A204.1 (cell line): ENCODE measurements around the gene FOSL2.
"Not testable (repeated sequence)": the region's sequence is repeated elsewhere in the genome, so short reads cannot be mapped to it uniquely, and the experiment has no call there.

Experiments
- FAIRE-seq: peaks from 2 replicates; lab custom pipeline; 2012; peaks lifted over from hg19 to GRCh38; lab: Jason Lieb, UNC

The FOSL2 gene

DNA sequence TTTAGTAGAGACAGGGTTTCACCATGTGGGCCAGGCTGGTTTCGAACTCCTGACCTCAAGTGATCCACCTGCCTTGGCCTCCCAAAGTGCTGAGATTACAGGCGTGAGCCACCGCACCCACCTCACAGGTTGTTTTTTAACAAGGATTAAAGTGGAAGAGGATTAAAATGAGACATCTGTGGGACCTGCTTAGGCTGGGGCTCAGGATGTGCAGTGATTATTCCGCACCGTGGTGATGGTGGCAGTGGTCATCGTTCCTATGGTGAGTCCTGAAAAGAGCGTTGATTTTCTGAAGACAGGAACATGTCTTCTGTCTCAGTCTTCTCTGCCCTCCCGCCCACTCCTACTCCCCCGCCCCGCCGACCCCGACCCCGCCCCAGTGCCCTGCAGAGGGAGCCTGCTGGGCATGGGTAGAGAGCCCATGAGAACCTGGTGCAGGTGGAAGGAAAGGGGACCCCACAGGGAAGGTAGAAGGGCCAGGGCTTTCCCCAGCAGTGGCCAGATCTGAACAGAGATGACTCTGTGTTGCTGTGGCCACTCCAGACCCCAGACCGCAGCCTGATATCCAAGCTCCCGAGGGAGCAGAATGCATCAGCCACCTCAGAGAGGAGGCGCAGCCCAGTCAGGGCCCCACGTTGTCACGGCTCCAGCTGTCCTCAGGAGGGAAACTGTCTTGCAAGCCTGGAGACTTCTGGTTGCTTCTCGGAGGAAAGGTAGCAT lies 34.5 kb upstream of the FOSL2 start:
- FAIRE-seq = no peak

DNA sequence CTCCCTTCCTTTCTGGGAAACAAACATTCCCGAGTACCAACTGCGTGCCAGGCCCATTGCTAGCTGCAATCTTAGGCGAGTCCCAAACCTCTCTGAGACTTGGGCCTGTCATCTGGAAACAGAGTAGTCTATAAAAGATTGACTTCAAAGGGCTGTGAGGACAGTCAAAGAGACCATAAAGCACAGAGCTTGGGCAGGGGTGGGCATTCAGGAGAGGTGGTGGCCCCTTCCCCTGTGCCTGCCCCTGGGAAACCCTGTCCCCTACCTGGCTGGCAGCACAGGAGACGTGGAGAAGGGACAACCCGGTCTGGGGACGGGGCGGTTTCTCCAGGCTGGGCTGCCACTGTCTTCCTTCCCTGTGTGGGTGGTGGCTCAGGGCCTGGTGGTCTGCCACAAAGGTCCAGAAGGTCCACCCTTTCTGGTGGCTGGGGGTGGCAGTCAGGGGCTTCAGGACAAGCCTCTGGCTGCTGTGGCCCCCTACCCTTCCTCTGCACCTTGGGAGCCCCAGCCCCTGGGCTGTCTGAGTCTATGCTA lies 33.9 kb upstream of the FOSL2 start:
- FAIRE-seq = no peak

DNA sequence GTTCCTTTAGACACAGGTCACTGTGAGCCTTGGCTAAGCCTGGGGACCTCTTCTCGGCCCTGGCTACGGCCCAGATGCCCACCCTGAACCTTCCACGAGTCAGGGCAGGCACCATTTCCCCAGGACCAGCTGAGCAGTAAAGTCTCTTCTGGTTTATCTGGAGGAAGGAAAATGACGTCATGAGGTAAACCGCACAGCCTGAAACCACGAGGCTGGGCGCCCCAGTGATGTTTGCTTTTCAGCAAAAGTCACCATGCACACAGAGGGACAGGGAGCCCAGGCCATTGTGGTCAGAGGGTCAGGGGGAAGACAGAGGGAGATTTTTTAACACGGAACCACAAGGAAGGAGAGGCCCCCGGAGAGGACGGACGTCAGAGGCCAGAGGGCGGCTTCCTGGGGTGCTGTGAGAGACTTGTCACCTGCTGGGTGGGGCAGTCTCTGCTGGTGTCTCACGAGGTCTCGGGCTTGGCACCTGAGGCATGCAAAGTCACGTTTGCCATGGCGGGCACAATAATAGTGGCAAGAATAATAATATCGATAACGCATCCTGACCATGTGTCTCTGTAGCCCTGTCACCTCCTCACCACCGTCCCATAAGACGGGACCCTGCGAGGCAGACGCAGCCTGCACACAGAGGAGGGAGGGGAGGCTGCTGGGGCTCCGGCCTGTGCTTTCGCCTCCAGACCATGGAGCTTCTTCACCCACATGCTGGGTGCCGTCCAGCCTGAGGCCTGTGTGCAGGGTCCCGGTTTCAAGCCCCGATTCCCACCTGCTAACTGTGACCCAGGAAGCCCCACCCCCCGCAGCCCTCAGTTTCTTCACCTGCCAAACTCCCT lies 33.2 kb upstream of the FOSL2 start:
- FAIRE-seq = no peak

DNA sequence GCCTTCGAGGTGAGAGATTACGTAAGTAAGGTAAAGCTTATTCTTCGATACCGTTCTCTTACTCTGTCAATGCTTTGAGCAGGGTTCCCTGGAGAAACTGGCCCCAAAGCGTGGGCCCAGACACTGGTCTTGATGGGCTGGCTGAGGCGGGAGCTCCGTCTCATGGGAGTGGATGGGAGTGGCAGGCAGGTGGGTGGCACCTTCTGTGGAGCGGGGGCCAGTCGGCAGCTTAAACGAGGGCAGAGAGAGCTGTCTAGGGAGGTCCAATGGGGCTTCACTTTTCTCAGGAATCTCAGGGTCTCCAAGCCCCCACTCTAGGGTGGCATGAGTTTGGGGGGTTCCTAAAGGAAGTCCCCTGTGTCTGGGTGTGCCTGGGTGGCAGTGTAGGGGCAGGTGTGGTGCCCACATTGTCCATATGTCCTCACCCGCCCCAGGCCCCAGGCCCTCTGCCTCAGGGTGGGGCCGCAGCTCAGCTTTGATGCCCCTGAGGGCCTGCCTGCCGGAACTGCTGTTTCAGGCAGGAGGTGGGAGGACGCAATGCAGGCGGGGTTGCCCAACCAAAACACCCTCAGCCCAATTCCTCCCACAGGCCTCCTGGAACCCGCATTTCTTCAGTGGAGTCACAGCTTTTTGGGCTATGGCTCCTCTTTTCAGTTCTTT lies 32.5 kb upstream of the FOSL2 start:
- no peak for FAIRE-seq

DNA sequence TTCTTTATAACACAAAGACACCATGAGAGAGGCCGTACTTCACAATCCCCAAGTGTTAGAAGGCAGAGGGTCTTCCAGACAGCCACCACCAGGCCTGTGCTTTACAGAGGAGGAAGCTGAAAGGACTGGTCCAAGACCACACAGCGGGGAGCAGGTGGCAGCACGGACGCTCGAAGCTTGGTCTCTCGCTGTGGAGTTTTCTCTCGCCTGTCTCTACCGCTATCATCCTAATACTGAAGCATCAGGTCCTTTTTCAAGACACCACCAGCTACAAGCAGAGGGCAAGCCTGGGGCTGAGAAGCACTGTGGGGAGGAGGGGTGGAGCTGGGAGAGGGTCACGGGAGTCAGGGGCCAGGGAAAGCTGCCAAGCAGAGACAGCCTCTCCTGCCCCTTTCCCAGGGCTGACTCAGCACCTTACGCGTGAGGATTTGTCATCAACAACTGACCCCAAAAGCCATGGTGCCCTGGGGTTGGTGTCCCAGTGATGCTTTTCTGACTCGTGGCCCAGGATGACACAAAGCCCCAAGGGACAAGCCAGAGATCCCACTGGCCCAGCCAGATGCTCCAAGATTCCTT lies 31.9 kb upstream of the FOSL2 start:
- FAIRE-seq = no peak

DNA sequence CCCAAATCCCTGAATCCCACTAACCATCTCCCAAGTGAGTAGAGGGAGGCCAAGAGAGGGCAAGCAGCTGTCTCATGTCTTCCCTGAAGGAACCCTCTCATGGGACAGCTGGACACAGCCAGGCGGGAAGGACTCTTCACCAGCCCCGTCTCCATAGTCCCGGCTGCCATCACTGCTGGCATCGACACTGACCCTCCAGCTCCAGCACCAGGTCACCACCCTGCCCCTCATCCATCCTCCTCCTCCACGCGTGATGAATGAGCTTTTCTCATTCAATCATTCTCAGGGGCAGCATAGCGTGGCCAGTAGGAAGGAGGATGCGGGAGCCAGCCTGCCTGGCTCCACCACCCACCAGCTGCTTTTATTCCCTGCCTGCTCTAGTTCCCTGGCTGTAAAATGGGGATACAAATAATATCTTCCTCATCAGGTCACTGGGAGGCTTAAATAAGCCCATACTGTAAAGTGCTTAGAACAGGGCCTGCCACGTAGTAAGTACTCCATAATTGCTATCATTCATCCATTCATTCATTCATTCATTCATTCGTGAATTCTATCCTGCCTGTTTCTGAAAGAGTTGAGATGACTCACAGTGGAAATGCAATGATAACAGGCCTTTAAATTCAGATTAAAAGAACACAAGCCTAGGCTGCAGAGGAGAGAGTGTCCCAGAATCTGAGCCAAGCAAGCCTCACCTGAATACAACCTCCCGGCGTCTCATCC lies 30.5 kb upstream of the FOSL2 start:
- no peak for FAIRE-seq

DNA sequence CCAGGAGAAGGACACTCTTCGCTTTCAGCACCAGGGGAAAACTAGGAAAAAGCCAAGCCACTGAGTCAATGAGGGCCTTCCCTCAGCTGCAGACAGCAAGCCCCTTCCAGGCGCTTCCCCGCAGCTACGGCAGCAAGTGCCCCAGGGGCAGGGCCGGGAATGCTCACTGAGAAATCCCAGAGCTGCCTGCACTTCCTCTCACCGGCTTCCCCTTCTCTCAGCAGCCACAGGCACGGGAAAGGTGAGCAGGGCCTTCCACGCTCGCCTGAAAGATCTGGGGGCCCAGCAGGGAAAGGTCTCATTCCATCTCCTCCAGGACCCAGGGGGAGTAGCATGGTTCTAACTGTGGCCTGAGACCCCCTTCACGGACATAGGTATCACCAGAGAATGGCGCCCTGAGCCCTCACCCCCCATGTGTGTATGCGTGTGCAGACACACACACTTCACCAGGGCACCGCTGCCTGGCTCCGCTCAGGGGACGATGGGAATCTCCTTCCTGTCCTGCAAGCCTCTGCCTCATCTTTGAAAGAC lies 29.6 kb upstream of the FOSL2 start:
- no peak for FAIRE-seq

DNA sequence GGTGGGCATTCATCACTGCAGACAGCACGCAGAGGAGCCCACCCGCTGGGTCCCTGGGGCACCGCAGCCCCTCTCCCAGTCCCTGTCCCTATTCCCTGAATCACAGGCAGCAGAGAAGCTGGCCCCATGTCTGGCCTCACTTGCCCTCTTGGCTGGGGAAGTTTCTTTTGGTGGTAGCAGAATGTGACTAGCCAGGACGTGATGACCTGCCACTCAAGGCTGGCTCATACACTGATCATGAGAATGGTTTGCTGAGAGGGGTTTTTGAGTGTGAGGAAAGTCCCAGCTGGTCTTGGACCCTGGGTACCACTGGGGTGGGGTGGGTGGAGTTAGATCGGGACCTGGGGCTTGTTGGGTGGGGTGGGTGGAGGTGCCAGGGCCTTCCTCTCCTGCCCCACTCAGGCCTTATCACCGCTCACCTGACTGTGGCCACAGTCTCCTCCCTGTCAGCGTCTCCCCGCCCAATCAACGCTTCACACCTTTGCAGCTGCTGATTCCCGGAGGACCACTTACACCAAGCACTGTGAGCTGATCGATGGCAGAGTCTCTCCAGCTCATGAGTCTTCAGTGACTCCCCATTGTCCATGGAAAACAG lies 28.9 kb upstream of the FOSL2 start:
- no peak for FAIRE-seq

DNA sequence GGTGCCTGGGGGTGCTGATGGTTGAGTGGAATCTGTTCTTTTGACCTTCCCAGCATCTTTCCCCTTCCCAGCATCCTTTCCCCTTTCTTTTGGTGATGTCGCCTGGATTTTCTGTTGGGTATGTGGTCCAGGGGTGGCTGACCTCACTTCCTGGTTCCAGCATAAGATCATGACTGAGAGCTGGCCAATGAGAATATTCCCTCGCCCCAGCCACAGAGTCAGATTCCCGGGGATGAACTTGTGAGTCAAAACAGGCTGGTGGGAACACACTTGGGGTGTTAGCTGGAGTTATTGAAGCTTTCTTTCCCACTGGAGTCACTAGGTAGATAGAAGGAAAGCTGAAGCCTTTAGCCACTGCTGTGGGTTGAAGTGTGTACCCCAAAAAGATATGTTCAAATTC lies 28.0 kb upstream of the FOSL2 start:
- no peak for FAIRE-seq

DNA sequence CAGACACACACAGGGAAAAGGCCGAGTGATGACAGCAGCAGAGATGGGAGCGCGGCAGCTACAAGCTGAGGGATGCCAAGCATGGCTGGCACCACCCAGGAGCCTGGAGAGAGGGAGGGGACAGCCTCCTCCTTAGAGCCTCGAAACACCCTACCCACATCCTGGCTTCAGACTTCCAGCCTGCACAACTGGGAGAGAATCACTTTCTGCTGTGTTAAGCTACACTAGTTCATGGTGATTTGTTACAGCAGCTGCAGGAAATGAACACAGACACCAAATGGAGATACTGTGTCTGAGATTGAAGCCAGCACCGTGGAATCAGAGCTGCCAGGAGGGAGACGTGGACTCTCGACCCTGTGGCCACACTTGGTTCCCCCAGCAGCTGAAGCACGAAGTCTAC lies 27.5 kb upstream of the FOSL2 start:
- FAIRE-seq = no peak

DNA sequence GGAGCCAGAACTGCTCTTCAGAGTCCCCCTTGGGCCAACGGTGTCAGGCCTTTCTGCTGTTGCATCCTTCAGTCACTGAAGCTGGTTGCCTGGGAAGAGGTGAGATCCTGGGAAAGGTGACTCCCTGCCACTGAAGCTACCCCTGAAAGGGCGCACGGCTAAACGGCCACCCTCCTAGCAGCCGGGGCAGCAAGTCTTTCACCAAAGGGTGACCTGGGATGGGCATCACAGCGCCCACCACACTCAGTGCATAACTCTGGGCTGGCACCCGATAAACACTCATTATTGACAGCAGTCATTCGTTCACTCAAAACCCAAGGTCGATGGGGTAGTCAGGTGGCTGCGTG lies 26.5 kb upstream of the FOSL2 start:
- FAIRE-seq = no peak

DNA sequence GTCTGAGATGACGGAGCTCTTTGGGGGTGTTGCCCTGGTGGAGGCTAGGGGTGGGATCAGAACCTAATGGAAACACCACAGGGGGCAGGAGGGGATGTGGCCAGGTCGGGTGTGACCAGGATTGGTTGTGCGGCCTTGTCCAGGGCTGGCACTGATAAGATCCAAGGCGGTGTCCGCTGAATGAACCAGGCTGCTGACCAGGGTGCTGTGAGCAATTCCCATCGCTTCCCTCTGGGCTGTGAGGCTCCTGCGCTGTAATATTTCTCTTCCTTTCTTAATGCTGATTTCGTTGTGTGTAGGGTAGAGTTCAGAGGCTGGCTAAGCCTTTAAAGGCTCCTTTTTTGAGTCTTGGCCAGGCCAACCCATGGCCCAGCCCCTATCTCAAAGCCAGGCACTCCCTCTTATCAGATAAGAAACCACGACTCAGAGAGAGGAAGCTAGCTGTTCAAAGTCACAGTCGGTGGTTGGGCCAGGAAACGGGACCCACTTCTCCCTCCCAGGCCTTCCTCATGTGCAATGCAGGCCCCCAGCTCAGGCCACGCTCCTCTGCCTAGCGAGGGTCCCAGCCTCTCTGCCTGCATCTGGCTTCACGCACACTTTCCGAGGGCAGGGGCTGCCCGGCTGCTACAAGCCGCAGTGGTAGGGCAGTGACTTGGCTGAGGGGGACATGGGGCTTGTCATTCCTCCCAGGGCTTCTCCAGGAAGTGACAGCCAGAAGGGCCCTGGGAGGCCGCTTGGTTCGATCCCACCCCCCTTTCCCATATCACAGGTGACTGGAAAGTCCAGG lies 26.0 kb upstream of the FOSL2 start:
- FAIRE-seq = no peak

DNA sequence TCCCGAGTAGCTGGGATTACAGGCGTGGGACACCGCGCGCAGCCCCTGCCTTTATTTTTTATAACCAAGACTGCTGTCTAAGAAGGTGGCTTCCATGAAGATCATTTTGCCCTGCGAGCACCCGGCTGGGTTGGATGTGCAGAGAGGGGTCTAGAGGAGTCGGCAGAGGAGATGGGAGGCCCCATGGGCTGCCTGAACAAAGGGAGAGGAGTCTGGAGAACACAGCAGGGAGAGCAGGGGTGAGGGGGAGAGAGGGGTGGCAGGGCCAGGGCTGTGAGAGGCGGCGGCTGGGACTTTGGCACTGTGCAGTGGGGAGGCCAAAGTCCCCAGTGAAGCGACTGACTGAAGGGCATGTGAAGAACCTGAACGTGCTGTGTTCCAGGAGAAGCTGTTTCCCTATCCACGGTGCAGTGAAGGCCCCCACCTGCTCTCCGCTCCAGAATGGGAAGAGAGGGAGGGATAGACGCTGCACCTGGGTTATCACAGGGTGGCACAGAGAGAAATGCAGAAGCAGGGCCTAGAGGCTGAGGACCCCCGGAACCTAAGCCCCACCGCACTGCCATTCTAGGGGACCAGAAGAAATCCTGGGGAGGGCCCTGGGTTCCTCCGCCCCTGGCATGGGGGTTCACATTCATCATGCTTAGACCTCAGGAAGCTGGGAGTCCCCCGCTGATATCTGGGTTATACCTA lies 24.8 kb upstream of the FOSL2 start:
- FAIRE-seq = no peak

DNA sequence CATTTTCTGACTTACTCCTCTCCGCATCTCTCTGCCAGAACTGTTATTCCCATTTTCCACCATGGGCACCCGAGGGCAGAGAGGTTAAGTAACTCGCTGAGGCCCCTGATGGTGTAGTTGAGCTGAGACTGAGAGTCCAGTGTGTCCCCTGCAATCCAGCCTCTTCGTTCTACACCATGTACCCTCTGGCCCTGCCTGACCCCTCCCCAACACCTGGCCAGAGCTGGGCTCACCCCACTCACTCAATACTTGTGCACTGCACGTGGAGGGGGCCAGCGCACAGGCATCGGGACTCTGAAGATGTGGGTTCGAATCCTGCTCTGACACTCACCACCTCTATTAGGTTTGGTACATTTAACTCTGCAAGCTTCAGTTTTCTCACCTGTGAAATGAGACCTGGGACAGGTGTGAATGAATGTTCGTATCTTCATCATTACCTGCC lies 24.3 kb upstream of the FOSL2 start:
- no peak for FAIRE-seq

DNA sequence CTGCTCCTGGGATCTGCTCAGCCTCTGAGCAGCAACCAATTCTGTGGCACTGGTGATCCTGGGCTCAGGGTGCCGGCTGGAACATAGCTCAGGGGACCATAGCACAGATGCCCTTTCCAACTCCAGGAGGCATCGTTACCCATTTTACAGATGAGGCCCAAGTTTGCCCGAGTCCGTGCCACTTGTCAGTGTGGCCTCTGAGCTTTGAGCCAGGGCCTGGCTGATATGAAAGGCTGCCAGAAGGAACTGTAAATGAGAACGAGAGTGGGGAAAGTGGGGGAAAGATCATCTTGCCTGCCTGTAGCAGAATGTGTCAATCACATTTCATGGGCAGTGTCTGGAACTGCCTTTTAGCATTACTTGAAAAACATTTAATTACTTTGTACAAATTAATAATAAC lies 23.3 kb upstream of the FOSL2 start:
- FAIRE-seq = no peak

DNA sequence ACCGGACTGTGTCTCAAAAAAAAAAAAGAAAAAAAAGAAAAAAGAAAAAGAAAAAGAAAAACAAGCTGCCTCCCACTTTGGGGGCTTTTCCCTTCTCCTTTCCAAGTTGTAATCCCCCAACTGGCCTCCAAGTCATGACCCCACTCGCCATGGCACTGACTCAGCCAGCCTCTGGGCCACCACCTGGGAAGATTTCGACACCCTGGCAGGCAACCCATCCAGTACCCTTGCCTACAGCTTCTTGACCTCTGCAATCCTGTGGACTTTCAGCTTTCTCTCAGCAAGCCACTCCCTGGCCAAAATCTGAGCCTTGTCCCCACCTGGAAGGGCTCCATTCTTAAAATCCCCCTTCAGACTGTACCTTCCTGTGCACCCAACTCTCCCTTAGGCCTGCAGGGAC lies 22.3 kb upstream of the FOSL2 start:
- no peak for FAIRE-seq

DNA sequence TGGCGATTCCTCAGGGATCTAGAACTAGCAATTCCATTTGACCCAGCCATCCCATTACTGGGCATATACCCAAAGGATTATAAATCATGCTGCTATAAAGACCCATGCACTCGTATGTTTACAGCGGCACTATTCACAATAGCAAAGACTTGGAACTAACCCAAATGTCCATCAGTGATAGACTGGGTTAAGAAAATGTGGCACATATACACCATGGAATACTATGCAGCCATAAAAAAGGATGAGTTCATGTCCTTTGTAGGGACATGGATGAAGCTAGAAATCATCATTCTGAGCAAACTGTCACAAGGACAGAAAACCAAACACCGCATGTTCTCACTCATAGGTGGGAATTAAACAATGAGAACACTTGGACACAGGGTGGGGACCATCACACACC lies 20.9 kb upstream of the FOSL2 start:
- not testable (repeated sequence) for FAIRE-seq

DNA sequence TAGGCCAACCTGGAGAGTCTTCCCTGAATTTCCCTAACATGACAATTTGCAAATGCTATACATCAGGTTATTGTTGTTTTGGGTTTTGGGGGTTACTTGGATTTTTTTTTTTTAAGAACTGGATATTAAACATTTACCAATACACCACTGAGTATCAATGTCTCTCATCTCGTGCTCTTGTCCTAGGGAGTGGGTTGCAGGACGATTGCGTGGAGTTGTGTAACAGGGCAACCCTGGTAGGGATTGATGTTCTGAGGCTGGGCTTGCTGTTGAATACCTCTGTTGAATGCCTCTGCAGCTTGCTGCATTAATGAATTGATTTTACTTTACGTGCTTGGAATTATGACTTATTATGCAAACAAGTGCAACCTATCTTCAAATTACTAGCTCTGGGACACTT lies 18.8 kb upstream of the FOSL2 start:
- FAIRE-seq = no peak

DNA sequence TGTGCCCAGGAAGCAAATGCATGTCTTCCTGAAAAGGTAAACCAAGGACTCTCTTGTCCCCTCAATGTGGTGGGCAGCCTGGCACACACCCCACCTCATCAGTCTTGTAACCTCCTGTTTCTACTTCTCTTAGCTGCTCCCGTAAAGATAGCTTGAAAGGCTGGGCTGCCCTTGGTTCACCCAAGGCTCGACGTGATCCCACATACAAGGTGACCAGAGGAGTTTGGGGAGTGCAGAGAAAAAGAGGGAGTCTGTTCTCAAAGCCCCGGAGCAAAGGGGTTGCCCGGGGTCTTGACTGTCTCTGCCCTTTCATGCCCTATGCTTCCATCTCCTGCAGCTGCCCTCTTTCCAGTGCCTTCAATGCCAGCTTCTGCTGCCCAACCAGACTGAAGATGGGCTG lies 18.3 kb upstream of the FOSL2 start:
- FAIRE-seq = no peak

DNA sequence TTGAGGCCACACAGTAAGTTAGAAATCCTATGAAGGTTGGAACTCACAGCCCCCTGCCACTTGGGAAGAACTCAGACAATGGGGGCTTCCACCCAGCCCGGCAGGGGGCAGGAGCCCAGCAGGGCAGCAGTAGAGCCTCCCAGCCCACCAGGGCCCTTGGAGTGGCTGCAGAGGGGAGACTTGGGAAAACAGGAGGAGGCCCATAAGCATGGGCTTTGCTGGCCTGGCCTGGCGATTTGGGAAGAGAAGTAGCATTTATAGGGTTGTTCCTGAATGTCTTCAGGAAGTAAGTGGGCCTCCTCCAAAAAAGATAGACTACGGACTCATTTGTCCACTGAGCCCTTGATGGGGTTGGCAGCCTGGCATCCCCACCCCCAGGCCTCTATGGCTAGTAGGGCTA lies 17.4 kb upstream of the FOSL2 start:
- no peak for FAIRE-seq
